H9 (cell line): ENCODE results near the gene AGAP5. TPM values are rescaled to one million over a fixed set of nuclear protein-coding genes. Genes with fewer than 3 reads are reported as not detected.

ENCODE experiments used
- DNase-seq: peaks from one replicate; pipeline ENCODE4 v3.0.0-alpha.2; 2017
- H2AFZ ChIP-seq: one replicate; pipeline ENCODE4 v1.6.1; 2013; ENCODE audit warnings: mild to moderate bottlenecking, low read length, control low read depth, moderate library complexity
- H2AK5ac ChIP-seq: 2 replicates; pipeline ENCODE4 v1.6.1; 2013; ENCODE audit warnings: low read length, control low read depth, mixed read lengths; ENCODE audit not compliant: insufficient read length
- H2BK120ac ChIP-seq: one replicate; pipeline ENCODE4 v1.6.1; 2013; ENCODE audit warnings: low read depth, mild to moderate bottlenecking, low read length, control low read depth, inconsistent platforms; ENCODE audit not compliant: poor library complexity, severe bottlenecking
- H2BK12ac ChIP-seq: 2 replicates; pipeline ENCODE4 v1.6.1; 2013; ENCODE audit warnings: low read length, control low read depth, mixed read lengths, low read depth; ENCODE audit not compliant: insufficient read length
- H2BK15ac ChIP-seq: 2 replicates; pipeline ENCODE4 v1.6.1; 2013; ENCODE audit warnings: low read depth, low read length, control low read depth
- H2BK20ac ChIP-seq: one replicate; pipeline ENCODE4 v1.6.1; 2013; ENCODE audit warnings: low read depth, mild to moderate bottlenecking, low read length, control low read depth, inconsistent platforms; ENCODE audit not compliant: poor library complexity, severe bottlenecking
- H2BK5ac ChIP-seq: 2 replicates; pipeline ENCODE4 v1.6.1; 2013; ENCODE audit warnings: low read length, control low read depth, mixed read lengths; ENCODE audit not compliant: insufficient read length
- H3K14ac ChIP-seq: 2 replicates; pipeline ENCODE4 v1.6.1; 2013; ENCODE audit warnings: low read length, control low read depth; ENCODE audit not compliant: insufficient read depth
- H3K18ac ChIP-seq: 2 replicates; pipeline ENCODE4 v1.6.1; 2013; ENCODE audit warnings: low read depth, mild to moderate bottlenecking, mixed read lengths, low read length, control low read depth; ENCODE audit not compliant: insufficient read length
- H3K23ac ChIP-seq: 2 replicates; pipeline ENCODE4 v1.6.1; 2013; ENCODE audit warnings: low read length, control low read depth, mixed read lengths, low read depth; ENCODE audit not compliant: insufficient read length
- H3K23me2 ChIP-seq: 2 replicates; pipeline ENCODE4 v1.6.1; 2013; ENCODE audit warnings: low read depth, mild to moderate bottlenecking, mixed read lengths, low read length, control low read depth; ENCODE audit not compliant: insufficient read length, poor library complexity, severe bottlenecking
- H3K27ac ChIP-seq: 2 replicates; pipeline ENCODE4 v1.5.1; 2013; ENCODE audit warnings: low read length, control low read depth, mixed read lengths, low read depth; ENCODE audit not compliant: insufficient read length
- H3K27me3 ChIP-seq: 2 replicates; pipeline ENCODE4 v1.6.1; 2013; ENCODE audit warnings: low read length, control low read depth, inconsistent platforms; ENCODE audit not compliant: insufficient read depth
- H3K4ac ChIP-seq: 2 replicates; pipeline ENCODE4 v1.6.1; 2013; ENCODE audit warnings: low read depth, mild to moderate bottlenecking, control low read depth, inconsistent platforms, low read length, moderate library complexity
- H3K4me1 ChIP-seq: 2 replicates; pipeline ENCODE4 v1.6.1; 2013; ENCODE audit warnings: low read length, control low read depth, inconsistent platforms; ENCODE audit not compliant: insufficient read depth
- H3K4me2 ChIP-seq: 2 replicates; pipeline ENCODE4 v1.6.1; 2013; ENCODE audit warnings: low read length, control low read depth, mixed read lengths; ENCODE audit not compliant: insufficient read length, insufficient read depth
- H3K56ac ChIP-seq: 2 replicates; pipeline ENCODE4 v1.6.1; 2013; ENCODE audit warnings: low read depth, mild to moderate bottlenecking, mixed read lengths, low read length, control low read depth; ENCODE audit not compliant: insufficient read length
- H3K79me1 ChIP-seq: 2 replicates; pipeline ENCODE4 v1.6.1; 2013; ENCODE audit warnings: low read depth, mild to moderate bottlenecking, moderate library complexity, low read length, control low read depth, inconsistent platforms; ENCODE audit not compliant: insufficient read depth, poor library complexity, severe bottlenecking
- H3K79me2 ChIP-seq: 2 replicates; pipeline ENCODE4 v1.6.1; 2013; ENCODE audit warnings: low read length, control low read depth, inconsistent platforms; ENCODE audit not compliant: insufficient read depth
- H3K9ac ChIP-seq: 2 replicates; pipeline ENCODE4 v1.6.1; 2013; ENCODE audit warnings: low read length, control low read depth, mixed read lengths; ENCODE audit not compliant: insufficient read length; ENCODE audit errors: extremely low read depth
- H3K9me3 ChIP-seq: one replicate; pipeline ENCODE4 v1.6.1; 2013; ENCODE audit warnings: low read depth, low read length, inconsistent platforms; ENCODE audit not compliant: control insufficient read depth
- H3T11ph ChIP-seq: one replicate; pipeline ENCODE4 v1.6.1; 2013; ENCODE audit warnings: mild to moderate bottlenecking, low read length, control low read depth, inconsistent platforms
- H4K20me1 ChIP-seq: one replicate; pipeline ENCODE4 v1.6.1; 2013; ENCODE audit not compliant: control insufficient read depth, insufficient read length, insufficient read depth
- H4K5ac ChIP-seq: 2 replicates; pipeline ENCODE4 v1.6.1; 2013; ENCODE audit warnings: low read depth, mild to moderate bottlenecking, mixed read lengths, low read length, control low read depth; ENCODE audit not compliant: insufficient read length
- H4K8ac ChIP-seq: replicated peaks from 2 replicates; pipeline ENCODE4 v1.6.1; 2013; ENCODE audit warnings: low read length, control low read depth, mixed read lengths, low read depth; ENCODE audit not compliant: insufficient read length
- H4K91ac ChIP-seq: 2 replicates; pipeline ENCODE4 v1.6.1; 2013; ENCODE audit warnings: low read depth, mild to moderate bottlenecking, moderate library complexity, mixed read lengths, low read length, control low read depth; ENCODE audit not compliant: insufficient read length
- H3K27ac Mint-ChIP-seq, 3 experiments: 2 replicates in 2 of 3; 3 replicates in 1 of 3; pipeline ENCODE4 v1.8.0; 2020 to 2021; ENCODE audit warnings: mixed read lengths in 3 of 3, mild to moderate bottlenecking in 1 of 3, moderate library complexity in 1 of 3
- H3K27me3 Mint-ChIP-seq: 2 replicates; pipeline ENCODE4 v1.8.0; 2021; ENCODE audit warnings: low read depth, mild to moderate bottlenecking, moderate library complexity, mixed read lengths
- H3K36me3 Mint-ChIP-seq, 3 experiments: 2 replicates in 2 of 3; 3 replicates in 1 of 3; pipeline ENCODE4 v1.8.0; 2020 to 2021; ENCODE audit warnings: low read depth in 3 of 3, mixed read lengths in 3 of 3; ENCODE audit not compliant: insufficient read depth in 1 of 3
- H3K4me1 Mint-ChIP-seq, 2 experiments: 2 replicates each; pipeline ENCODE4 v1.8.0; 2020; ENCODE audit warnings: mixed read lengths in 2 of 2
- H3K4me3 Mint-ChIP-seq, 2 experiments: 2 replicates in 1 of 2; 3 replicates in 1 of 2; pipeline ENCODE4 v1.8.0; 2020 to 2021; ENCODE audit warnings: mild to moderate bottlenecking in 2 of 2, mixed read lengths in 2 of 2, moderate library complexity in 1 of 2
- H3K9me3 Mint-ChIP-seq, 2 experiments: 2 replicates in 1 of 2; 3 replicates in 1 of 2; pipeline ENCODE4 v1.8.0; 2020; ENCODE audit warnings: mild to moderate bottlenecking in 2 of 2, mixed read lengths in 2 of 2, moderate library complexity in 1 of 2
- WGBS: extraction: QIAGEN DNeasy Blood & Tissue Kit; methylation state at CpG from one replicate; pipeline ENCODE4 v1.1.7; 2013; ENCODE audit warnings: missing lambda C conversion rate, low lambda C conversion rate, mixed read lengths; ENCODE audit not compliant: insufficient read length; ENCODE audit errors: extremely low coverage; 5-methylcytosine and 5-hydroxymethylcytosine counted together
- total RNA-seq: library from RNA; stranded (reverse); gene quantifications from 2 replicates; pipeline ENCODE4 v1.2.1, GENCODE V29; 2021
- TF ChIP-seq, protein P1 (sequence below): fragments of 200-600 bp; sonication (generic); conservative IDR thresholded peaks from 3 replicates; pipeline ENCODE4 v1.8.0; 2021; ENCODE audit warnings: antibody characterized with exemption, mild to moderate bottlenecking

AGAP5 gene
- total RNA-seq, 1 experiment from 2014 or later, result 5.2 TPM

GRCh38 chr10:73644015-73644743 lies 53.7 kb downstream of the AGAP5 start:
- no peak overlapping the region for H2BK12ac ChIP-seq
- H3K9me3 ChIP-seq, result no peaks in the 10 kb centered on the region
- H4K20me1 ChIP-seq, result no peaks in the 10 kb centered on the region
- no peak overlapping the region for H3K9ac ChIP-seq
- H3K79me1 ChIP-seq, result no peaks in the 10 kb centered on the region
- no peak overlapping the region for H3K23ac ChIP-seq
- TF ChIP-seq, protein P1, sequence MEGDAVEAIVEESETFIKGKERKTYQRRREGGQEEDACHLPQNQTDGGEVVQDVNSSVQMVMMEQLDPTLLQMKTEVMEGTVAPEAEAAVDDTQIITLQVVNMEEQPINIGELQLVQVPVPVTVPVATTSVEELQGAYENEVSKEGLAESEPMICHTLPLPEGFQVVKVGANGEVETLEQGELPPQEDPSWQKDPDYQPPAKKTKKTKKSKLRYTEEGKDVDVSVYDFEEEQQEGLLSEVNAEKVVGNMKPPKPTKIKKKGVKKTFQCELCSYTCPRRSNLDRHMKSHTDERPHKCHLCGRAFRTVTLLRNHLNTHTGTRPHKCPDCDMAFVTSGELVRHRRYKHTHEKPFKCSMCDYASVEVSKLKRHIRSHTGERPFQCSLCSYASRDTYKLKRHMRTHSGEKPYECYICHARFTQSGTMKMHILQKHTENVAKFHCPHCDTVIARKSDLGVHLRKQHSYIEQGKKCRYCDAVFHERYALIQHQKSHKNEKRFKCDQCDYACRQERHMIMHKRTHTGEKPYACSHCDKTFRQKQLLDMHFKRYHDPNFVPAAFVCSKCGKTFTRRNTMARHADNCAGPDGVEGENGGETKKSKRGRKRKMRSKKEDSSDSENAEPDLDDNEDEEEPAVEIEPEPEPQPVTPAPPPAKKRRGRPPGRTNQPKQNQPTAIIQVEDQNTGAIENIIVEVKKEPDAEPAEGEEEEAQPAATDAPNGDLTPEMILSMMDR, result peak; percentile 94
- H2AK5ac ChIP-seq, result no peak overlapping the region
- H4K8ac ChIP-seq, result no peak overlapping the region
- no peak overlapping the region for H2AFZ ChIP-seq
- no peak overlapping the region for H3K4ac ChIP-seq
- H3K23me2 ChIP-seq, result peaks cover 4% of the 10 kb centered on the region
- H2BK5ac ChIP-seq, result no peak overlapping the region
- H3K27ac ChIP-seq, result no peak overlapping the region
- H3K18ac ChIP-seq, result no peak overlapping the region
- H4K5ac ChIP-seq, result no peak overlapping the region
- no peaks in the 10 kb centered on the region for H3K36me3 Mint-ChIP-seq
- H2BK120ac ChIP-seq, result no peak overlapping the region
- peak overlapping the region in 1 of 2 experiments; percentile 6; a peak in 1 of 5 replicates for H3K4me3 Mint-ChIP-seq
- H3K27me3 Mint-ChIP-seq, result peaks cover 2% of the 10 kb centered on the region
- no peak overlapping the region for H3T11ph ChIP-seq
- H3K79me2 ChIP-seq, result no peaks in the 10 kb centered on the region
- H2BK20ac ChIP-seq, result no peak overlapping the region
- no CpG with 5 or more reads among the region's 5 CpGs for WGBS
- H3K9me3 Mint-ChIP-seq, result no peaks in the 10 kb centered on the region
- no peak overlapping the region for H3K4me2 ChIP-seq
- H3K56ac ChIP-seq, result no peak overlapping the region
- no peak overlapping the region for H3K14ac ChIP-seq
- no peak overlapping the region for H3K27ac Mint-ChIP-seq
- H3K27me3 ChIP-seq, result no peaks in the 10 kb centered on the region
- H3K4me1 ChIP-seq, result peaks cover 3% of the 10 kb centered on the region; the same call in 1 of the 2 replicates
- H4K91ac ChIP-seq, result no peak overlapping the region
- H3K4me1 Mint-ChIP-seq, result peaks cover 21 to 22% of the 10 kb centered on the region in 2 experiments
- peak; percentile 68 for DNase-seq
- H2BK15ac ChIP-seq, result no peak overlapping the region
